Measurements from ENCODE around the gene CD7. TPM values are rescaled to one million over a fixed set of nuclear protein-coding genes. Genes with fewer than 3 reads are reported as not detected.
A peak's percentile ranks its signal among the peaks of the same experiment; 100 is the strongest.

CD7 gene
- total and polyA plus RNA-seq, 8 donors, result 2.0 to 8.6 (median 3.7) TPM; not detected in 3

GRCh38 chr17:82271401-82271800 lies 46.0 kb downstream of the CD7 start:
- Histone ChIP-seq H3K36me3 (peaks cover 9 to 33% (median 23%) of the 10 kb centered on the region in 4 donors), H3K27me3 (no peaks in the 10 kb centered on the region), H3K4me3 (peak overlapping the region in 2 of 4 donors; percentile 63 to 75), H3K27ac (peak overlapping the region in 4 of 5 donors; percentile 96 to 100 (median 99)), H3K4me1 (peaks cover 72 to 82% (median 79%) of the 10 kb centered on the region in 4 donors), H3K9me3 (no peaks in the 10 kb centered on the region)
- DNase-seq, result no peak
- intact Hi-C loops (cut with DNase I; ENCODE audit: low total_unique reads), result no loop called here
- 58 to 68% (median 65%) methylated on average over 6 of the region's 6 CpGs for WGBS, 5 donors
- no peak for TF ChIP-seq EP300 (IDR thresholded peaks at IDR 0.05)
- no peak for TF ChIP-seq CTCF (IDR thresholded peaks at IDR 0.05)
- TF ChIP-seq POLR2A (IDR thresholded peaks at IDR 0.05), result no peak
- TF ChIP-seq POLR2AphosphoS5 (IDR thresholded peaks at IDR 0.05), result no peak

- peaks cover 15 to 40% (median 31%) of the 10 kb centered on the region in 4 donors for H3K36me3 ChIP-seq
- H3K4me1 ChIP-seq, result peaks cover 79 to 88% (median 86%) of the 10 kb centered on the region in 4 donors
- no peaks in the 10 kb centered on the region for H3K9me3 ChIP-seq
- DNase-seq, result no peak
- intact Hi-C loops (cut with DNase I; ENCODE audit: low total_unique reads), result no loop called here
- WGBS, 5 donors, result 70 to 79% (median 74%) methylated on average over 12 of the region's 12 CpGs
- H3K4me3 ChIP-seq, result peak overlapping the region in 2 of 4 donors; percentile 63 to 75
- H3K27me3 ChIP-seq, result no peaks in the 10 kb centered on the region
- H3K27ac ChIP-seq, result peak overlapping the region; percentile 1 to 100 (median 98)
- TF ChIP-seq POLR2A (IDR thresholded peaks at IDR 0.05) (no peak), EP300 (IDR thresholded peaks at IDR 0.05) (no peak), POLR2AphosphoS5 (IDR thresholded peaks at IDR 0.05) (no peak), CTCF (IDR thresholded peaks at IDR 0.05) (no peak)
Observed at GRCh38 chr17:82270651-82271050, 46.8 kb downstream of the CD7 start.

GRCh38 chr17:82269882-82270500 lies 47.4 kb downstream of the CD7 start:
- Histone ChIP-seq H3K4me3 (peak overlapping the region in 2 of 4 donors; percentile 11 to 75), H3K36me3 (peaks cover 21 to 47% (median 37%) of the 10 kb centered on the region in 4 donors), H3K27me3 (no peaks in the 10 kb centered on the region), H3K27ac (peak overlapping the region; percentile 49 to 100 (median 98)), H3K4me1 (peaks cover 79 to 90% (median 85%) of the 10 kb centered on the region in 4 donors), H3K9me3 (no peaks in the 10 kb centered on the region)
- intact Hi-C loops (cut with DNase I; ENCODE audit: low total_unique reads), result no loop called here
- TF ChIP-seq POLR2AphosphoS5 (IDR thresholded peaks at IDR 0.05) (peak in 1 of 3 donors; percentile 23), POLR2A (IDR thresholded peaks at IDR 0.05) (no peak), EP300 (IDR thresholded peaks at IDR 0.05) (no peak)
- WGBS, 5 donors, result 23 to 62% (median 40%) methylated on average over 7 to 13 of the region's 13 CpGs
- DNase-seq, result peak in 1 of 2 donors; percentile 60

- Histone ChIP-seq H3K4me1 (peaks cover 74 to 88% (median 83%) of the 10 kb centered on the region in 4 donors), H3K9me3 (no peaks in the 10 kb centered on the region), H3K27me3 (no peaks in the 10 kb centered on the region), H3K36me3 (peaks cover 28 to 54% (median 44%) of the 10 kb centered on the region in 4 donors), H3K27ac (peak overlapping the region; percentile 57 to 100 (median 98)), H3K4me3 (peak overlapping the region in 2 of 4 donors; percentile 11 to 75)
- WGBS, 5 donors, result 43 to 64% (median 55%) methylated on average over 9 to 10 of the region's 10 CpGs
- intact Hi-C loops (cut with DNase I; ENCODE audit: low total_unique reads), result no loop called here
- no peak for TF ChIP-seq CTCF (IDR thresholded peaks at IDR 0.05)
- no peak for TF ChIP-seq POLR2AphosphoS5 (IDR thresholded peaks at IDR 0.05)
- no peak for TF ChIP-seq EP300 (IDR thresholded peaks at IDR 0.05)
- TF ChIP-seq POLR2A (IDR thresholded peaks at IDR 0.05), result no peak
- DNase-seq, result no peak
Observed at GRCh38 chr17:82269138-82269881, 48.1 kb downstream of the CD7 start.

Data from stomach (tissue), 9 donors.